GM12878 (cell line): ENCODE data around the gene RBM4B.

Experiments used
- BHLHE40 ChIP-seq, 2 experiments: fragments of 450-650 bp in 1 of 2; IDR thresholded peaks; 2 replicates each; pipeline ENCODE4 v1.6.1; 2011 to 2017; ENCODE audit warnings: low read depth in 2 of 2, borderline replicate concordance in 1 of 2, improper control_type of control experiment in 1 of 2, low read length in 1 of 2, mild to moderate bottlenecking in 1 of 2
- BRCA1 ChIP-seq: IDR thresholded peaks from 2 replicates; pipeline ENCODE4 v1.6.1; 2011; ENCODE audit warnings: low read depth, low read length, improper control_type of control experiment
- E2F4 ChIP-seq: IDR thresholded peaks from 2 replicates; pipeline ENCODE4 v1.6.1; 2012; ENCODE audit warnings: low read depth, low read length, improper control_type of control experiment
- EZH2 ChIP-seq: IDR thresholded peaks from 2 replicates; pipeline ENCODE4 v1.6.1; 2012; ENCODE audit warnings: low read depth, mild to moderate bottlenecking, control low read depth, inconsistent platforms, low read length, borderline replicate concordance; ENCODE audit not compliant: control insufficient read depth
- IKZF1 ChIP-seq: fragments of 450-650 bp; conservative IDR thresholded peaks from 2 replicates; pipeline ENCODE4 v1.6.1; 2017; ENCODE audit warnings: antibody characterized with exemption, mild to moderate bottlenecking
- JUNB ChIP-seq: IDR thresholded peaks from 2 replicates; pipeline ENCODE4 v1.6.1; 2016; ENCODE audit warnings: antibody characterized with exemption, mild to moderate bottlenecking
- KDM1A ChIP-seq: fragments of 200-600 bp; sonication (generic); IDR thresholded peaks from 2 replicates; pipeline ENCODE4 v1.6.1; 2016; ENCODE audit warnings: borderline replicate concordance
- NR2F1 ChIP-seq: fragments of 450-650 bp; conservative IDR thresholded peaks from 2 replicates; pipeline ENCODE4 v1.6.1; 2017; ENCODE audit warnings: mild to moderate bottlenecking
- POLR2A ChIP-seq: IDR thresholded peaks from 2 replicates; pipeline ENCODE4 v1.6.1; 2011; ENCODE audit warnings: low read depth, mild to moderate bottlenecking, low read length
- POLR2AphosphoS5 ChIP-seq: IDR thresholded peaks from 2 replicates; pipeline ENCODE4 v1.6.1; 2011; ENCODE audit warnings: mild to moderate bottlenecking, low read length, inconsistent platforms
- RAD21 ChIP-seq: IDR thresholded peaks from 2 replicates; pipeline ENCODE4 v1.6.1; 2011; ENCODE audit warnings: mild to moderate bottlenecking, low read depth, low read length, moderate library complexity; ENCODE audit not compliant: insufficient read depth
- TF ChIP-seq, protein P1 (sequence below): fragments of 450-650 bp; IDR thresholded peaks from 2 replicates; pipeline ENCODE4 v1.6.1; 2014; ENCODE audit warnings: mild to moderate bottlenecking
- TF ChIP-seq, protein P2 (sequence below), 3 experiments: IDR thresholded peaks in 2 of 3; conservative IDR thresholded peaks in 1 of 3; 2 replicates each; pipeline ENCODE4 v1.5.1; 2011; ENCODE audit warnings: low read depth in 3 of 3, low read length in 3 of 3, mild to moderate bottlenecking in 3 of 3, control low read depth in 2 of 3, moderate library complexity in 2 of 3, inconsistent platforms in 1 of 3, mixed read lengths in 1 of 3; ENCODE audit not compliant: control insufficient read depth in 2 of 3, insufficient read depth in 1 of 3; ENCODE audit errors: extremely low read depth in 1 of 3

GRCh38 chr11:66701432-66702240 lies 23.9 kb upstream of the RBM4B start:
- no peak for TF ChIP-seq NR2F1
- no peak for TF ChIP-seq EZH2
- no peak for TF ChIP-seq JUNB
- TF ChIP-seq BRCA1 = no peak
- TF ChIP-seq IKZF1 = no peak
- TF ChIP-seq POLR2AphosphoS5 = no peak
- no peak for TF ChIP-seq RAD21
- TF ChIP-seq, protein P1, sequence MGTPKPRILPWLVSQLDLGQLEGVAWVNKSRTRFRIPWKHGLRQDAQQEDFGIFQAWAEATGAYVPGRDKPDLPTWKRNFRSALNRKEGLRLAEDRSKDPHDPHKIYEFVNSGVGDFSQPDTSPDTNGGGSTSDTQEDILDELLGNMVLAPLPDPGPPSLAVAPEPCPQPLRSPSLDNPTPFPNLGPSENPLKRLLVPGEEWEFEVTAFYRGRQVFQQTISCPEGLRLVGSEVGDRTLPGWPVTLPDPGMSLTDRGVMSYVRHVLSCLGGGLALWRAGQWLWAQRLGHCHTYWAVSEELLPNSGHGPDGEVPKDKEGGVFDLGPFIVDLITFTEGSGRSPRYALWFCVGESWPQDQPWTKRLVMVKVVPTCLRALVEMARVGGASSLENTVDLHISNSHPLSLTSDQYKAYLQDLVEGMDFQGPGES = no peak
- no peak for TF ChIP-seq KDM1A
- TF ChIP-seq, protein P2, sequence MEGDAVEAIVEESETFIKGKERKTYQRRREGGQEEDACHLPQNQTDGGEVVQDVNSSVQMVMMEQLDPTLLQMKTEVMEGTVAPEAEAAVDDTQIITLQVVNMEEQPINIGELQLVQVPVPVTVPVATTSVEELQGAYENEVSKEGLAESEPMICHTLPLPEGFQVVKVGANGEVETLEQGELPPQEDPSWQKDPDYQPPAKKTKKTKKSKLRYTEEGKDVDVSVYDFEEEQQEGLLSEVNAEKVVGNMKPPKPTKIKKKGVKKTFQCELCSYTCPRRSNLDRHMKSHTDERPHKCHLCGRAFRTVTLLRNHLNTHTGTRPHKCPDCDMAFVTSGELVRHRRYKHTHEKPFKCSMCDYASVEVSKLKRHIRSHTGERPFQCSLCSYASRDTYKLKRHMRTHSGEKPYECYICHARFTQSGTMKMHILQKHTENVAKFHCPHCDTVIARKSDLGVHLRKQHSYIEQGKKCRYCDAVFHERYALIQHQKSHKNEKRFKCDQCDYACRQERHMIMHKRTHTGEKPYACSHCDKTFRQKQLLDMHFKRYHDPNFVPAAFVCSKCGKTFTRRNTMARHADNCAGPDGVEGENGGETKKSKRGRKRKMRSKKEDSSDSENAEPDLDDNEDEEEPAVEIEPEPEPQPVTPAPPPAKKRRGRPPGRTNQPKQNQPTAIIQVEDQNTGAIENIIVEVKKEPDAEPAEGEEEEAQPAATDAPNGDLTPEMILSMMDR (IDR thresholded peaks at IDR 0.05 in 2 of 3, conservative IDR thresholded peaks at IDR 0.05 in 1 of 3; ENCODE audit: control insufficient read depth in 2 of 3, extremely low read depth in 1 of 3, insufficient read depth in 1 of 3, low read depth in 3 of 3, low read length in 3 of 3) = no peak
- no peak for TF ChIP-seq BHLHE40 (IDR thresholded peaks at IDR 0.05; ENCODE audit: borderline replicate concordance in 1 of 2, low read depth in 2 of 2, low read length in 1 of 2)
- TF ChIP-seq POLR2A = no peak
- no peak for TF ChIP-seq E2F4
